Hippocampal formation (tissue), 2 donors: Measurements from ENCODE around the gene PRKCZ.

Experiments
- DNase-seq, 2 donors: peaks; one replicate each; lab custom pipeline; 2025; lab: John Stamatoyannopoulos, UW

Gene PRKCZ

DNA sequence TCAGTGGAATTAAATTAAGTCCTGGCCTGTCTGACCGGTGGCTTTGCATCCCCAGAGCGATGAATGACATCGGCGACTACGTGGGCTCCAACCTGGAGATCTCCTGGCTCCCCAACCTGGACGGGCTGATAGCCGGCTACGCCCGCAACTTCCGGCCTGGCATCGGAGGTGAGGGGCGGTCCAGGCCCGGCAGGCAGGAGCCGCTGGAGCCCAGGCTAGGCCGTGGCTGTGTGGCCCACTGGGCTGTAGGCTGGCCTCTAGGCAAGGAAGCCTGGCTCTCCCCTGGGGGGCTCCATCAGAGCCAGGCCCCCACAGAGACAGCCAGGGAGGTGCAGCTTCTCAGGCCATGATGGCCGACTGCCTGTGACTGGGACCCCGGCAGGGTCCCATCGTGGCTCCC is 25.3 kb upstream of the PRKCZ start:
- DNase-seq = no peak

DNA sequence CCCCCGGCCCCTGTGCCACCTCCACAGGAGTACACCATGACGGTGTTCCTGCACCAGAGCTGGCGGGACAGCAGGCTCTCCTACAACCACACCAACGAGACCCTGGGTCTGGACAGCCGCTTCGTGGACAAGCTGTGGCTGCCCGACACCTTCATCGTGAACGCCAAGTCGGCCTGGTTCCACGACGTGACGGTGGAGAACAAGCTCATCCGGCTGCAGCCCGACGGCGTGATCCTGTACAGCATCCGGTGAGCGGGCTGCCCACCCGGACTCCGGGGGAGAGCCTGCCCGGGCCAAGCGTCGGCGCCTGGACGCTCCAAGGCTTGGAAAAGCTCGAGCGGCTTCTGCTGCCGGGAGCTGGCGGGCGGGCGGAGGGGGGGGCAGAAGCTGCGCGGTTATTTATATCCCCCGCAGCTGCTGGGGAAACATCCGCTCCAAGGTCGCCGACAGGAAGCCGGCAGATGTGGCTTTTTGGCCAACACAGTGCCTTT is 24.7 kb upstream of the PRKCZ start:
- no peak for DNase-seq

DNA sequence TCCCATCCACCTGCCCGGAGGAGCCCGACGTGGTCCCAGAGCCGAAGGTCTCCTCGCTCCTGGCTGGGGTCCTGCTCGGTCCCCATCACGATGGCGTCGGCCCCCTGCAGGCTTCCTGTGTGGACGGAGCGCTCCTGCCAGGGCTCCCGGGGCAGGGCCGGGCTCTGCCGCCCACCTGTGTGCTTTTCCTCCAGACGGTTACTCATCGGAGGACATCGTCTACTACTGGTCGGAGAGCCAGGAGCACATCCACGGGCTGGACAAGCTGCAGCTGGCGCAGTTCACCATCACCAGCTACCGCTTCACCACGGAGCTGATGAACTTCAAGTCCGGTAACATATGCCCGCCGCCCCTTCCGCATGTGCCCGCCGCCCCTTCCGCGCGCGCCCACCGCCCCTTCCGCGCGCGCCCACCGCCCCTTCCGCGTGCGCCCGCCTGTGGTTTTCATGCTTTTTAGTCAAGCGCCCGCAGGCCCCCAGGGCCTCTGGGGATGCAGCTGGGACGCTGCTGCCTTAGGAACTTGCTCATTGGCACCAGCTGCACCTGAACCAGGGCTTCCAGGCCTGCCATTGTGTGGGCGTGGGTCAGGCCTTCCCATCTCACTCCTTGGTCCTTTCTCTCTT is 22.1 kb upstream of the PRKCZ start:
- DNase-seq = no peak

DNA sequence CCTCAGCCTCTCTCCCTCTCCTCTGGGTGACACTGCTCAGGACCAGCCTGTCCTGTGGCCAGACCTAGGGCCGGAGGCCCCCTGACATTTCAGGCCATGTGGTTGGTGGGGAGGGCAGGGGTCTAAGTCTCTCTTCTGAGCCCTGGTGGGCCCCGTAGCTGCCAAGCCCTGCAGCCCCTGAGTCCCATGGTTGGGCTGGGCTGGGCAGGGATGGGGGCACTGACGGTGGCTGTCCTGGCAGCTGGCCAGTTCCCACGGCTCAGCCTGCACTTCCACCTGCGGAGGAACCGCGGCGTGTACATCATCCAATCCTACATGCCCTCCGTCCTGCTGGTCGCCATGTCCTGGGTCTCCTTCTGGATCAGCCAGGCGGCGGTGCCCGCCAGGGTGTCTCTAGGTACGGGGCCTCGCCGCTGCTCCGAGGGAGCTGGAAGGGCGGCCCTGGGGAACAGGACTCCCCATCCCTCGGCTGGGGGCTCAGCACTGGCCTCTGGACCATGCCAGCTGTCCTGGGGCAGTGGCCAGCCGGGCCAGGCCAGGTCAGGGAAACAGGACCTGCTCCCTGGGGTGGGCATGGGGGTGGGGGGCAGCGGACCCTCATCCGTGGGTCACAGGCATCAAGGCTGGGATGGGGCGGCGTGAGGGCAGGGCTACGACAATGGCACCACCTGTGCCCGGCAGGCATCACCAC is 21.2 kb upstream of the PRKCZ start:
- no peak for DNase-seq

DNA sequence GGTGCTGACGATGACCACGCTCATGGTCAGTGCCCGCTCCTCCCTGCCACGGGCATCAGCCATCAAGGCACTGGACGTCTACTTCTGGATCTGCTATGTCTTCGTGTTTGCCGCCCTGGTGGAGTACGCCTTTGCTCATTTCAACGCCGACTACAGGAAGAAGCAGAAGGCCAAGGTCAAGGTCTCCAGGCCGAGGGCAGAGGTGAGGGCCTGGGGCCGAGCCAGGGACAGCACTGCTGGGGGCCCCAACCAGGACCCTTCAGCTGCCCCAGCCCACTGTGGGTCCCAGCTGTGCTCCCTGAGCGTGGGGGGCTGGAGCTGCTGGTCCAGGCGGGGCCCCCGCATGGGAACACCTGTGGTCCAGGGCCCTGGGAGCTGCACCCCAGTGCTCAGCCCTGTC is 20.6 kb upstream of the PRKCZ start:
- no peak for DNase-seq

DNA sequence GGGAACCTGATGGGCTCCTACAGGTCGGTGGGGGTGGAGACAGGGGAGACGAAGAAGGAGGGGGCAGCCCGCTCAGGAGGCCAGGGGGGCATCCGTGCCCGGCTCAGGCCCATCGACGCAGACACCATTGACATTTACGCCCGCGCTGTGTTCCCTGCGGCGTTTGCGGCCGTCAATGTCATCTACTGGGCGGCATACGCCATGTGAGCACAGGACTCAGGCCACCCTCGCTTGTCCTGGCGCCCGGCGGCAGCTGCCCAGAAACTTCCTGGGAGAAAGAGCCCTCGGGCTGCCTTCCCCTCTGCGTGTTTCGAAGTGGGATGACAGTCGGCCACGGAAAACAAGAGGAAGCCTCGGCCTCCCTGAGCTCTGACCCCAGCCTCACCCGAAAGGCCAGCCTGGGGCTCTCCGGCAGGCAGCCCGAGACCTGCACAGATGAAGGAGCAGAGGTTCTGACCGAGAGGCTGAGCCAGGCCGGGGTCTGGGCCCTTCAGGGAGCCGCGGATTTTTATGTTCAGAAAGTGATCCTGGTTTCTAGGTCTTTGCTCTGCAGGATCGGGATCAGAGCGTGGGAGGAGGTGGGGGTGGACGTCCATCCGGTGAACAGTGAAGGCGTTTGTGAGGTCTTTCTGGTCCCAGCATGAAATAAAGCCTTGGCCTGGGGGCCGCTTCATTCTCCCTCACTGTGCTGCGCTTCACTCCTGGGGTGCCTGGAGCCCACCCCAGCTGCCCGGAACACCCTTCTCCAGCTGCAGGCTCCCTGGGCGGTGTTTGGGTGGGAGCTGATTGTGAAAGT is 19.9 kb upstream of the PRKCZ start:
- DNase-seq = no peak

DNA sequence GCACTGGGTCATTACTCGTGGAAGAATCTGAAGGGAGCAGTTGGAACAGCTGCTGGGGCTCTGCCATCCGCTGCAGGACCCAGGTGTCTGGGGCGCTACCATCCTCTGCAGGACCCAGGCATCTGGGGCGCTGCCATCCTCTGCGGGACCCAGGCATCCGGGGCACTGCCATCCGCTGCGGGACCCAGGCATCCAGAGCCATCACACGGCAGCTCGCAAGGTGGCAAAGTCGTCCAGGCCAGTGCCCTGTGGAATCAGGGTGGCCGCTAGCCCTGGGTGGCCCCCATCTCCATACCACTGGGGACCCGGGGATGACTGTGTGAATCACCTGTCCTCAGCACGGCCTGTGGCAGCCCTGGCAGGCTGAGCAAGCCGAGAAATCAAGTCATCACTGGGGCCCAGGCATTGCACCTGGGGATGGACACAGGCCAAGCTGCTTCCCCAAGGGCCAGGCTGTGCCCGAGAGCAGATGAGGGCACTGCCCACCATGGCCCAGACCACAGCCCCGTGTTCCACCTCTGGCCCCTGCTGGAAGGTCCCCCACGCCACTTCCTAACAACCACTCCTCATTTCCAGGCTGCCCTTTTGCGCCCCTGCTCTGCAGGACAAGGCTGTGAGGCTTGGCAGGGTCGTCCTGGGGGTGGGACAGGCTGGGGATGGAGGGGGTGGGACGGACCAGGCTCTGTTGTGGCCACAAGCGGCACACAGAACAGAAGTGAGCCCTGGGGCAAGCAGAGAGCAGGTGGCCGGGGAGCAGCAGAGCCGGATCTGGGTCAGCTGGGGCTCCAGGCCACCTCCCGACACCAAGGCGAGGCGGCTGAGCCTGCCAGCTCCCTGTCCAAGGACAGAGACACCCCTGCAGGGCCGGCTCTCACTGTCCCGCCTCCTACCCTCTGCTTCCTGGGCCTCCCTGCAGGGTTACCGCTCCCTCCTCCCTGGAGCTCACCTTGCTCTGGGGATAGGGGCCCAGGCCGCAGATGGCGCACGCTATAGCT is 18.4 kb upstream of the PRKCZ start:
- DNase-seq = no peak

DNA sequence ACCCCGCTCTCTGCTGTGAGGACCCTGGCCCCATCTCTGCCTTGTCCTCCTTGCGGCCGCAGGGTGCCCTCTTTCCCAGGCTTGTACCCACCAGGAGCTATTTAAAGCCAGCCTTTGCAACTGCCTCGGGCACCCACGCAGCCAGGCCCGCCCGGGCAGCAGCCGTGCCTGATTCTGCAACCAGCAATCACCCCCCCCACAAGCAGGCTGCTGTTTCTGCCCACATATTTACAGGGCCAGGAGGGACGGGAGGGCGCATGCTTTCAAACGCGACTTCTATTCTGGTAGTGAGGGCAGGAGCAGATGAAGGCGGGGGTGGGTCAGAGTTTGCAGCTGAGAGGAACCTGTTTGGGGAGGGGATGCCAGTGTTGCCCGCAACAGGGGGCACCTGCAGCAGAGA is 17.5 kb upstream of the PRKCZ start:
- DNase-seq = peak in 1 of 2 donors; percentile 26

DNA sequence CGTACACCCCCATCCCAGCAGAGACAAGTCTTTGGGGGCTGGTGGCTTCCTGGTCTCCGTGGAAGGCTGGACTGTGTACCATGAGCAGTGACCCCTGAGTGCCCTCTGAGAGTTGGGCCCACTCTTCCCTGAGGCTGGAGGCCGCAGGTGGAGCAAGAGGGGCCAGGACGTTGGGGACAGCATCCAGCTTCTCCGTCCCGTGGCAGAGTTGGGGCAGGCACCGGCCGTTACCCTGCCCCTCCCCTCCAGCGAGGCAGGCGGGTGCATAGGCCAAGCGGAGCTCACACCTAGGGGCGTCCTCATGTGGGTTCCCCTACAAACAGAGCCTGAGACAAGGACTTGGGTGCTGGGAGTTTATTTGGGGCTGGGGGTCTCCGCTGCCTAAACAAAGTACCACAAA is 17.0 kb upstream of the PRKCZ start:
- DNase-seq = no peak

DNA sequence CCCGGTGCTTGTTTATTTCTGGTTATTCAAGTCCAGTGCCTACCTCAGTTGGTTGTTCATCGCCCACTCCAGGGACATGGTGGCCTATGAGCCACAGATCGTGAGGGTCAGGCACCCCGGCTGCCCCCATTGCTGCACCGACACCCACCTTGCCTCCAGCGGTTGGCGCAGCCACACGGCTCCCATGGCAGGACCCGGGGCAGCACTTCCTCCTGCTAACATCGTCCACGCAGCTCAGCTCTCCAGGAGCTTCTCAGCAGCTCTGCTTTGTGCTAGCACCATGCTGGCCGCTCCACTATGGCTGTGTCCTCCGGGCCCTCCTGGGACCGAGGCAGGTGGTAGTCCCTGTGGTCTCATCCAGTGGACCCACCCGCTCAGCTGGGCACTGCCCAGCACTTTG is 13.9 kb upstream of the PRKCZ start:
- DNase-seq = no peak

DNA sequence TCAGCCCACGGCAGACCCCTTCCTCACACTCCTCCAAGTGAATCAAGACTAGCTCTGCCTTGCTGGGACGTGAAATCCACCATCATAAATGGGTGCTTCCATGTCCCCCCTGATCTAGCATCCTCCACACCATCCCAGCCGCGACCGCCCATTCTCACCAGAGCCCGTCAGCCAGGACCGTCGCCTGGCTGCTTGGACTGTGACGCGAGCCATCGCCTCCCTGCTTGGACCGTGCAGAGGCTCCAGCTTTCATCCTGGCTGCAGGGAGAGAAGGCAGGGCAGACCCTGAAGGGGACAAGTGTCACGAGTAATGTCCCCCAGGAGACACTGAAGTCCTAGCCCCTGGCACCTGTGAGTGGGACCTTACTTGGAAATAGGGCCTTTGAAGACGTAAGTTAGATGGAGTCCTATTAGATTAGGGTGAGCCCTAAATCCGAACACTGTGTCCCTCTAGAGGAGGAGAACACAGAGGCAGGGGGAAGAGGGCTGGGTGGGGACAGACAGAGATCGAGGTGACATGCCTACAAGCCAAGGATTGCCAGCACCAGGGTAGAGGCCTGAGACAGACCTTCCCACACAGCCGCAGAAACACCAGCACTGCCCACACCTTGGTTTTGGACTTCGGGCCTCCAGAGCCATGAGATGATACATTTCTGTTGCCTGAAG is 12.8 kb upstream of the PRKCZ start:
- no peak for DNase-seq

DNA sequence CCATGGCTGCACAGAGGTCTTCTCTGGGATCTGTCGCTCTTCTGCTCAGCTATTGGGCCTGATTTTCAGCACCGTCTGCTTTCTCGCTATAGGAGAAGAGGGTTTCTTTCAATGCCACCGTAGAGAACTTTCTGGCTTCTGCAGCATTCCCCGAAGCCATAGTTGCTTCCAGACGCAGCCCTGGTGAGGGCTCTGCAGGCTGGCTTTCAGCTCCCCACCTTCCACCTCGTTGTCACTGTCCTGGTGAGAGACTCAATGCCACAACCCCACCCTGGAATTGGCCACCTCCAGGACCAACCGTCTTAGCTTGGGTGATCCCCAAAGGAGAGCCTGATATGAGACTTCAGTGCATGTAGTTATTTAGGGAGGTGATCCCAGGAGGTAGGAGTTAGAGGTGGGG is 12.0 kb upstream of the PRKCZ start:
- DNase-seq = no peak

DNA sequence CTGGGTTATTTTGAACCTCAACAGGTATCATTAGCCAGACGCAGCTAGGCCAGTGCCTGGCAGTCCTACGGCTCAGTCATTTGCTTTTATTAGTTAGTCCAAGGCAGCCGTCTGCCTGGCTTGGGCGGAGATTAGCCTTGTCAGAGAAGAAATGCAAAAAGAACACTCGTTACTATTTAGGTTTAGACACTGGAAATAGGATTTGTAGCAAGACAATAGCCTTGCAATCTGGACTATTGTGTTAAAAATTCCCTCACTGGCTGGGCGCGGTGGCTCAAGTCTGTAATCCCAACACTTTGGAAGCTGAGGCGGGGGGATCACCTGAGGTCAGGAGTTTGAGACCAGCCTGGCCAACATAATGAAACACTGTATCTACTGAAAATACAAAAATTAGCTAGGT is 11.0 kb upstream of the PRKCZ start:
- DNase-seq = no peak

DNA sequence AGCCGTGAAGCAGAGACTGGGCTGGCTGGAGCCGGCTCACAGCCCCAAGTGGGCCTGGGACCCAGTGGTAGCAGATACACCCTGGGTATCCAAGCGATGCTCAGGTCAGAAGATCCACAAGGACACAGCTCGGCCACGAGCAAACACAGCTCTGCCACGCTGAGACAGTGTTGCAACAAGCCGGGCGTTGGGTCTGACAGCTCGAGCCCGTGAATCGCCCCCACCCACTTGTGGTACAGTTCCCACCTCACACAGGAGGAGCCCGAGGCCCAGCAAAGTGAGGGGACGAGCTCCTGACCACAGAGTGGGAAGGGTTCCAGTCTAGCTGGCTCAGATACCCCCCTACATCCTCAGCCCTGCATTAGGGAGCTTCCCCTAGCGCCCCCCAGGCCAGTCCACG is 8.9 kb upstream of the PRKCZ start:
- DNase-seq = no peak

DNA sequence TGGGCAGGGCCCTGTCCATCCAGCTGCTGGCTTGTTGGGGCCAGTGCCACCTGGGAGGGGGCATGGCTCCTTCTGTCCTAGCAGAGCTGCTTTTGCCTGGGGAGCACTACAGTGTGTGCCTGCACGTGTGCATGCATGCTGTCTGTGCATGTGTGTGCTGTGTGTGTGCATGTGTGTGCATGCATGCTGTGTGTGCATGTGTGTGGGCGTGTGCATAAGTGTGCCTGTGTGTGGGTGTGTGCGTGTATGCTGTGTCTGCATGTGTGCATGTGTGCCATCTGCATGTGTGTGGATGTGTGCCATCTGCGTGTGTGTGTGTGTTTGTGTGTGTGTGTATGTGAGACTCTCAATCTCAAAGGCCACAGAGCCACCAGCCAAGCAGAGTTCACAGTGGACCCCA is 8.3 kb upstream of the PRKCZ start:
- no peak for DNase-seq

DNA sequence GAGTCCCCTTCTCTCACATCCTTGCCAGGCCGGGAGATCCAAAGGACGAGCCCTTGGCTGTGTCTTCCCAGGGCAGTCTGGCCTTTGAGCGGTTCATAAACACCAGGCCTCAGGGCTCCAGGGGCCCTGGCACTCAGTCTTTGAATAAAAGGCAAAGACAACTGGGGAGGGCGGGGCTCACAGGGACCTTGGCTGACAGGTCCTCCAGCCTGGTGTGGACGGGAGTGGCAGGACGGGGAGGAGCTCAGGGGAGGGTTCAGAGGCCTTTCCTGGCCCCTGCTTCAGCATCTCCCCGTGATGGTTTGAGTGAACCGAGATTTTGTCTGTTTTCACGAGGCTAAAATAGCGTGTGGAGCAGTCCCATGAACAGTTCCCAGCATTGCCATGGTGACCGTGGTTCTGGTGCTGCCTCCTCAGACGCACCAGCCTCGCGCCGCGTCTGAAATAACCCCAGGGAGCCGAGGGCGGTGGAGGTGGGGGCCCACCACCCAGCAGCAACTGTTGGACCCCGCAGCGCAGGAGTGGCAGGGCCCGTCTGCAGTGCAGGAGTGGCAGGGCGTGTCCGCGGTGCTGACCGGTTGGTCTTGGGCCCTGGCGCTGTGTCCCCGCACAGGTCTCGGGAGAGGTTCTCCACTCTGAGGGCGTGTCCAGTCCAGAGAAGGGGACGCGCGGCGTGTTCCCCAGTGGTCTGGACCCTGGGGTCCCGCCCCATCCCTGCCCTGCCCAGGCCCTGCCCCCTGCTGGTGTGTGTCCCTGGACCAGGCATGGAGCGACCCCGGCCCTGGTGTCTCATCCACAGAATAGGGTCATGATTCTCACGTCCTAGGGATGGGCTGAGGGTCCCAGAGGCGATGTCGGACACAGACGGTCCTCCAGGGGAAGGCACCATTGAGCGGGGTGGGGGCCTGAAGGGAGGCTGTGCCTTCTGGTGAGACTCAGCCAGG is 7.1 kb upstream of the PRKCZ start:
- peak in 1 of 2 donors; percentile 2 for DNase-seq

DNA sequence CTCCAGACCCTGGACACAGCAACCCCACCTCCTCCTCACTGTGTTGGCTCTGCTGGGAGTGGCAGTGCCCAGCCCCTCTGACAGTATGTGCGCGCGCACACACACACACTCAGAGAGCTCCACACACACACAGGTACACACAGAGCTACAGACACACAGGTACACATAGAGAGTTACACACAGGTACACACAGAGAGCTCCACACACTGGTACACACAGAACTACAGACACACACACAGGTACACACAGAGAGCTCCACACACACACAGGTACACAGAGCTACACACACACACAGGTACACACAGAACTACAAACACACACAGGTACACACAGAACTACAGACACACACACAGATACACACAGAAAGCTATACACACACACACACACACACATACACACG is 6.3 kb upstream of the PRKCZ start:
- DNase-seq = no peak

DNA sequence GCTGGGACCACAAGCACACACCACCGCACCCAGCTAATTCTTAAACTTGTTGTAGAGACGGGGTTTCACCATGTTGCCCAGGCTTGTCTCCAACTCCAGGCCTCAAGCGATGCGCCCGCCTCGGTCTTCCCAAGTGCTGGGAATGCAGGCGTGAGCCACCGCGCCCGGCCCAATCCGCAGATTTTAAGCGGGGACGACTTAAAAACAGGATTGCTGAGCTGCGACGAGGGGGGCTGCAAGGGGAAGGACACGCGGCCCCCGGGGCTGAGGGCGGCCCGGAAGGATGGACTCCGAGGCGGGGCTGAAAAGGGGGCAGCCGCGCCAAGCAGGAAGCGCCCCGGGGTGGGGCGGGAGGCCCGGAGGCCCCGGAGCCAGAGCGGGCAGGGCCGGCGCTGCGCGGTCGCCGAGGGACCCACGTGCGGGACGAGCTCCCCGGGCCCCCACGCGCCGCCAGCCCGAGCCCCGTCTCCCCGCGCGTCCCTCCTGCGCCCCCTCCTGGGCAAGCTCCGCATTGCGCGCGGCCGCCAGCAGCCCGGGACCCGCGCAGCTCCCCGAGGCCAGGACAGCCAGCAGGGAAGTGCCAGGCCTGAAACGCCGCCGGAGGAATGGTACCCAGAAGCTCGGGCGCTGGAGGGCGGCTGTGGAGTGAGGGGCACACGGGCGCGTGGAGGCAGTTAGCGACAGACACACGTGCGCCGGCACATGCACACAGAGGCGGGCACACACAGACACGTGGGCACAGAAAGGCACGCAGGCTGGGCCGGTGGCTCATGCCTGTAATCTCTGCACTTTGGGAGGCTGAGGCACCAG is 5.5 kb upstream of the PRKCZ start:
- DNase-seq = peak; percentile 54 to 58

DNA sequence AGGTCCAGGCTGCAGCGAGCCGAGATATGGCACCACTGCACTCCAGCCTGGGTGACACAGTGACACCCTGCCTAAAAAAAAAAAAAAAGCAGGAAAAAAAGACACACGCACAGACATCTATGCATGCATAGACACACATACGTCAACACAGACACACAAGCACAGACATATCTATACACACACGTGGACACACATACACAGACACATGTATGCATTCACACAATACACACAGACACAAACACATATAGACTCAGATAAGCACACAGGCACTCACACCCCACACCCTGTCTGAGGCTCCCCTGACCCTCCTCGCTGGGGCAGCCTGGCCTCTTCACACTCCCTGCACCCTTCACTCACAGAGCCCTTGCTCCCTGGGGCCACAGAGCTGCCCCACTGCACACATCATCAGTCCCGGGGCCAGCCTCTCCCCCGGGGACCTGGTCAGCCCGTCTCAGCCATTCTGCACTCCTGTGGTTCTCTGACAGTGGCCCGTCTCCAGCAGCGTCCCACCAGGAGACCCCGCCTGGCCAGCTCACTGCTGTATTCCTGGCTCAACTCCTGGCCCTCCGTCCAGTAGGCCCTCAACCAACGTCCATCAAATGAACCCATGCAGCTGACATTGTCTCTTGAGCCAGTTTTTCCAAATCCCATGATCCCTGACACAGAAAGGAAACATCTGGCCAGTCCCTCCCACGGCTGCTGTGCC is 4.6 kb upstream of the PRKCZ start:
- DNase-seq = no peak
